Measurements from ENCODE around the gene RPL29.

Gene RPL29

GRCh38 chr3:51960386-51960785 lies 35.3 kb downstream of the RPL29 start:
- no peak for TF ChIP-seq CTCF (IDR thresholded peaks at IDR 0.05; ENCODE audit: poor library complexity, severe bottlenecking)
- Histone ChIP-seq H3K36me3 (ENCODE audit: low read depth) (no peaks in the 10 kb centered on the region), H3K4me1 (ENCODE audit: insufficient read depth, poor library complexity, severe bottlenecking) (no peaks in the 10 kb centered on the region), H3K4me3 (ENCODE audit: severe bottlenecking) (no peak overlapping the region), H3K27ac (ENCODE audit: poor library complexity, severe bottlenecking) (no peak overlapping the region), H3K9me3 (ENCODE audit: severe bottlenecking) (no peaks in the 10 kb centered on the region), H3K27me3 (ENCODE audit: insufficient read depth, poor library complexity, severe bottlenecking) (no peaks in the 10 kb centered on the region)
- ATAC-seq (ENCODE audit: low read depth): no peak
- no peak for DNase-seq (ENCODE audit: low spot score)

- ATAC-seq (ENCODE audit: low read depth) (no peak), DNase-seq (ENCODE audit: low spot score) (no peak)
- no peaks in the 10 kb centered on the region for H3K27me3 ChIP-seq (ENCODE audit: insufficient read depth, poor library complexity, severe bottlenecking)
- no peak overlapping the region for H3K27ac ChIP-seq (ENCODE audit: poor library complexity, severe bottlenecking)
- H3K4me3 ChIP-seq (ENCODE audit: severe bottlenecking): no peak overlapping the region
- no peaks in the 10 kb centered on the region for H3K9me3 ChIP-seq (ENCODE audit: severe bottlenecking)
- TF ChIP-seq CTCF (IDR thresholded peaks at IDR 0.05; ENCODE audit: poor library complexity, severe bottlenecking): no peak
- H3K4me1 ChIP-seq (ENCODE audit: insufficient read depth, poor library complexity, severe bottlenecking): no peaks in the 10 kb centered on the region
- H3K36me3 ChIP-seq (ENCODE audit: low read depth): no peaks in the 10 kb centered on the region
Observed at GRCh38 chr3:51959651-51960050, 36.0 kb downstream of the RPL29 start.

GRCh38 chr3:51958603-51959521 lies 36.8 kb downstream of the RPL29 start:
- DNase-seq (ENCODE audit: low spot score): no peak
- H3K27me3 ChIP-seq (ENCODE audit: insufficient read depth, poor library complexity, severe bottlenecking): no peaks in the 10 kb centered on the region
- H3K4me1 ChIP-seq (ENCODE audit: insufficient read depth, poor library complexity, severe bottlenecking): no peaks in the 10 kb centered on the region
- no peak overlapping the region for H3K27ac ChIP-seq (ENCODE audit: poor library complexity, severe bottlenecking)
- H3K9me3 ChIP-seq (ENCODE audit: severe bottlenecking): no peaks in the 10 kb centered on the region
- ATAC-seq (ENCODE audit: low read depth): no peak
- no peaks in the 10 kb centered on the region for H3K36me3 ChIP-seq (ENCODE audit: low read depth)
- TF ChIP-seq CTCF (IDR thresholded peaks at IDR 0.05; ENCODE audit: poor library complexity, severe bottlenecking): no peak
- H3K4me3 ChIP-seq (ENCODE audit: severe bottlenecking): no peak overlapping the region

- H3K27ac ChIP-seq (ENCODE audit: poor library complexity, severe bottlenecking): no peak overlapping the region
- no peaks in the 10 kb centered on the region for H3K36me3 ChIP-seq (ENCODE audit: low read depth)
- H3K27me3 ChIP-seq (ENCODE audit: insufficient read depth, poor library complexity, severe bottlenecking): no peaks in the 10 kb centered on the region
- no peak overlapping the region for H3K4me3 ChIP-seq (ENCODE audit: severe bottlenecking)
- no peak for TF ChIP-seq CTCF (IDR thresholded peaks at IDR 0.05; ENCODE audit: poor library complexity, severe bottlenecking)
- H3K9me3 ChIP-seq (ENCODE audit: severe bottlenecking): no peaks in the 10 kb centered on the region
- DNase-seq (ENCODE audit: low spot score) (no peak), ATAC-seq (ENCODE audit: low read depth) (no peak)
- peaks cover 8% of the 10 kb centered on the region for H3K4me1 ChIP-seq (ENCODE audit: insufficient read depth, poor library complexity, severe bottlenecking)
Observed at GRCh38 chr3:51957520-51958205, 38.0 kb downstream of the RPL29 start.
